Activated effector memory CD4-positive, alpha-beta T cell treated with Interleukin-2 at 50 U/mL for 16 hours (primary cell): Measurements from ENCODE around the gene HS6ST2.

Source experiments
- DNase-seq: peaks from one replicate; pipeline ENCODE4 v3.0.0-alpha.2; 2020

HS6ST2 gene

DNA sequence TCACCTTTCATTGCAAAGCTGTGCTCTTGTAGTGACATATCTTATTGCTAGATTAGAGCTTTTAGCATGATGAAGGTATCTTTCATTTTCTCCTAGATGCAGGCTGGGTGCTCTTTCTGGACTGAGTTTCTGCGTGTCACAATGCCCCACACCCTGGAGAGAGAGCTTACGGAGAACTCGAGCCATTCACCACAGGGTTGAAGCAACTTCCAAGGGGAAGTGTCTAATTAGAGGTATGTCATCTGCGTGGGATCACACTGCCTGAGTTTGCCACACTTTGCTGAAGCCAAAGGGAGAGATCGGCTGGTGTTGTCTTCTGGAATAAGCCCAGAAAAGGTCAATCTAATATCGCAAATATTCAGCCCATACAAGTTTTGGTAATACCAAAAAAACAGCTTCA is 290.3 kb downstream of the HS6ST2 start:
- DNase-seq, result no peak

DNA sequence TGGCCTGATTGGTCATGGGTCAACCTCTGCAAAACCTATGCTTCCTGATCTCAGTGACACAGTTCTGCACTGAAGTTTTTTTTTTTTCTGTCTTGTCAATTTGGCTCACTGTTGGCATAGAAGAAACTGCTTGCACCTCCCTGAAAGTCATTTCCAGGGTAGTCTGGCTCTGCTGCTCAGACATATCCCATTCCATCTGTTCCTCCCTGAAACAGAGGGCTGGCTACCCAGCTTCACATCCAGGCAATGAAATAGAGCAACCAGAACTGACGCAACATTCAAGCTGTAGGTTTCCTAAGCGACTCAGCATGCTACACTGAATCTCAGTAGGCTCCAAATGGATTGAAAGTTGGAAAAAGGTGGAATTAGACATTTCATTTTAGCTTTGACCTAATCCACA is 292.8 kb downstream of the HS6ST2 start:
- DNase-seq, result no peak

GRCh38 chrX:132664273-132664672 is 294.2 kb downstream of the HS6ST2 start:
- no peak for DNase-seq

DNA sequence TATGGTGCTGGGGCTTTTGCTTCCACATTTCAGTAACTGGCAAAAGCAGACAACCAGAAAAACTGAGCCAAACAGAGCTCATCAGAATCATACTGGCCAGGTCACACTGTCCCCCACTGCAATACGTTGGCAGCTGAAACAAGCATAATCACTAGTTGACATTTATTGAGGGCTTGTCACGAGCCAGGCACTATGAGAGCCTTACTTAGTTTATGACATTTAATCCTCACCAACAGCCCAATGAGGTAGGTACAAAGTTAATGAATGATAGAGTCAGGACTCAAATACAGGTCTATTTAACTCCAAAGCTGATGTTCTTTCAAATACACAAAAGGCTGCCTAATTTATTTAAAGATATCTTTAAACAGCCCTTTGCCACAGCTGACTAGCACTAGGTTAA is 295.6 kb downstream of the HS6ST2 start:
- DNase-seq, result no peak

DNA sequence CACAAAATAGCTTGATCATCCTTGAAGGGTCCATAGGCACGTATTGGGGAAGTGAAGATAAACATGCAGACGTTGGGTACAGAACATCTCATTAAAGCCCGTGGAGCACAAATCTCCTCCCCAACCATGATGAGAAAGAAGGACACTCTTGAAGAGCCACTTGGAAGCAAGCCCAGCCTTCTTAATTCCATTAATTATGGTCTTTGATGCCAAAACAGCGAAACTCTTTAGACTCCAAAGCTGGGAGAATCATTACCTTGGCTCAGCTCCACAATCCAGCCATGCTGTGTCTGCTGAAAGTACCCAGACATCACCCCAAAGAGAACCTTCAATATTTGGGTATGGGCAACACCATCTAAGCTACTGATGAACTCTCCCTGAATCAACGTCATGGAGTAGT is 300.6 kb downstream of the HS6ST2 start:
- no peak for DNase-seq

DNA sequence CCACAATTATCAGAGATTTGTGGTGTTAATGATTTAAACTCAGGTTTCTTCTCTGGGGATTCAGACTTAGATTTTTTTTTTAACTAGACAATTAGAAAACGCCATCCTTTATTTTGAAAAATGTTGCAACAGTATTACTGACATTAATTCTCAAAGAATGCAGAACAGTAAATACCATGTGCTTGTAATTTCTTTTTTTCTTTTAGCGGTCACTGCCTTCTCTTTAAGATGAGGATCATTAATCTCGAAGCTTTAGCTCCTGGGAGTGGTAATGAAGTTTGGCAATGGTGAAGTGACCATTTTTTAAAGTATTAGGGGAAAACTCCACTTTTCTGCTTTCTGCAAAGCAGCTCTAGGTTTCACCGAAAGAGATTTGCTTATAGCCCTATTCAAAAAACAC is 305.6 kb downstream of the HS6ST2 start:
- no peak for DNase-seq

DNA sequence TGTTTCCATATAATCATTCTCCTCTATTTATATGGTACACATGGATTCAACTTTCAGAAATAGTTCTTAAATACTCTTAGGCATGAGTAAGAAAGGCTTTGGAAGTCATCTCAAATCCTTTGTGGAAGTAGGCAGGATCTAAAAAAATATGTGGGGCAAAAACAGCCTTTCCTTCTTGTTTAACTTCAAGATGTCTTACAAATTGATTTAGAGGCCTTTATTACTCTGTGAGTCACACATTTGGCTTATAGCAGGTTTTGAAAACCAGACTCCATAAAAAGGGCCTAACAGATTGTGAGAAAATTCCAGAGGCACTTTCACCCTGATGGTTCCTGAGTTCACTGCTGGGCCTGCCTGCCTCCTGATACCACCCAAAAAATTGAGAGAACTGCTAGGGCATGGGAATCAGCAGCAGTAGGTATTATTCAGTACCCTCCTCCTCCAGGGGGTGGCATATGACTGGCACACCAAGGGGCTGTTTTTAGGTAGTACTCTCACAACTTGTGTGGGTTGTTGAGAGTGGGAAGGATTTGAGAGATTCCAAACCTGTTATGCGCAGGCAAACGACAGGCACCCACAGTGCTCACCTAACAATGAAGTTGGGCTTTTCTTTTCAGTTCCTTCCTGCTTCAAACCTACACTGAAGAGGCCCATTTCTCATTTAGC is 306.9 kb downstream of the HS6ST2 start:
- DNase-seq, result no peak

- DNase-seq, result no peak
Observed at GRCh38 chrX:132648895-132649294, 309.5 kb downstream of the HS6ST2 start.

DNA sequence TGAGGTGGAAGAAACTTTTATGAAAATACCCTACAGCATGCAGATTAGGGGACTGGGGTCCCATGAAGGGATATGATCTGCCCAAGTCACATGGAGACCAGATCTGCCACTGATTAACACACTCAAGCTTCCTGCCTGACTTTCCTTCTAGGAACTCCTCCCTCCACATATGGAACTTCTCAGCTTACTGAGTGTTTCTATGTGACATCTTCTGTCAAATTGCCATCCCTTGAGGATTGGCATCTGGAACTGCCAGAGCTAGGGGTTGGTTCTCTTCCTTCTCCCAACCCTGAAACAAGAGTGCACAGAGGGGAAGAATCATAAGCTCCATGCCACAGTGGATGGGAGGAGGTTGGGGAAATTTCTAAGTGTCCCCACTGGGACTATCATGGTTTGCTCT is 319.0 kb downstream of the HS6ST2 start:
- no peak for DNase-seq

GRCh38 chrX:132638313-132638712 is 320.1 kb downstream of the HS6ST2 start:
- DNase-seq, result no peak

DNA sequence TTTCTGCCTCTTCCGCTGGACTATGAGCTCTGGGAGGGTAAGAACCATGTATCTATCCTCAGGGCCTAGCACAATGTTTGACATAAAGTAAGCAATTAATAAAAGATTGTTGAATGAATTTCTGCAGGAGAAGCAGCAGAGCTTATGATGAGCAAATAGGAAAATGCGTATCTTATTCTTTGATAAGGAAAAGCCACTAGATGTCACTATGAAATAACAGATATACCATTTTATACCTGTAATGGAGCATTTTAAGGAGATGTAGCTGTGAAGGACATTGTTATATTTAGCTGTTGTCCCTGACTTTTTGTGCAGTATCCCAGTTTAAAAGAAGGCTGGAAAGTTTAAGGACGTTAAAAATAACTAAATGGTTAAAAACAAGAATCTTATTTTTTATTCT is 322.3 kb downstream of the HS6ST2 start:
- no peak for DNase-seq

DNA sequence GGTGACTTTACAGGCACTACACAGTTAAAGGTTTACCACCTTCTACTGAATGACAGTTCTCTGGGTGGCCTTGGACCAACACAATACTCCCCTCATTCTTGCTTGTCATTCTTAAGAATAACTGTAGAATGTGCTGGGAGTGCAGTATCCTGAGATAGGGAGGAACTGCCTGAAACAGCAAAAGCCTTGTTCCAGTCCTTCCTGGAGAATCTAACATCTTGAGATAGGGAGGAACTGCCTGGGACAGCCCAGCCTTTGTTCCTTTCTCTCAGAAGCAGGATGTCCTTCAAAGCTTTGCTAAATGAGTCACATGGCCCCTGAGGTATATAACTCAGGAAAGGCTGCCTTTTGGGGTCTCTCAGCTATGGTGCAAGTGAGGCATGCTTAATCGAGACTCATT is 323.9 kb downstream of the HS6ST2 start:
- no peak for DNase-seq

DNA sequence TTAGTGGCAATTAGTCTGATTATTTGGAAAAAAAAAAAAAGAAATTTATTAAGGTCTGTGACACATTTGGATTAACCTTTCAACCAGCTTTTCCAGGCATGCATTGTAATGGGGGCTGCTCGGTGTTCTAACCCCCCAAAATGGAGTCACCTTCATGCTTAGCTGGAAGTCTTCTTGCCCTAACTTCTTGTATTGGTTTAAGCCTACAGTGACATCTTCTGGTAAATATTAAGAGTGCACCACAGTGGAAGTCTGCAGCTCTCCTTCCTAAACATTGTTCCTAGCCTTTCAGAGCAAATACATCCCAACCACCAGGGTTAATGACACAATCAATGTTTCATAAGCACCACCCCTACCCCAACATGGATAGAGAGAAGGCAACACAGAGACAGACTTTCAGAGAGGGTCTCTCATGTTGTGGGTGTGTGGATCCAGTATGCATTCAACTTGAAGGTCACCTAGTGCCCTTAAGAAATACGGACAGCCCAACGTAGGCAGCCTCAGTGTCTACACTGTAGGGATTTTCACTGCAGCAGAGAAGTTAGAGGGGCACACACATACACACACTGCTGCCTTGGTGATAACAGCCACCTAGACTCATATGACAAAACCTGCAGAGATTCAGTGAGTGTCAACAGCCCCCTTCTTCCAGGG is 326.7 kb downstream of the HS6ST2 start:
- DNase-seq, result no peak

- no peak for DNase-seq
Observed at GRCh38 chrX:132624466-132624865, 334.0 kb downstream of the HS6ST2 start.

GRCh38 chrX:132623942-132624341 is 334.5 kb downstream of the HS6ST2 start:
- no peak for DNase-seq

GRCh38 chrX:132623300-132623699 is 335.1 kb downstream of the HS6ST2 start:
- DNase-seq, result no peak

GRCh38 chrX:132622130-132622529 is 336.3 kb downstream of the HS6ST2 start:
- DNase-seq, result no peak

DNA sequence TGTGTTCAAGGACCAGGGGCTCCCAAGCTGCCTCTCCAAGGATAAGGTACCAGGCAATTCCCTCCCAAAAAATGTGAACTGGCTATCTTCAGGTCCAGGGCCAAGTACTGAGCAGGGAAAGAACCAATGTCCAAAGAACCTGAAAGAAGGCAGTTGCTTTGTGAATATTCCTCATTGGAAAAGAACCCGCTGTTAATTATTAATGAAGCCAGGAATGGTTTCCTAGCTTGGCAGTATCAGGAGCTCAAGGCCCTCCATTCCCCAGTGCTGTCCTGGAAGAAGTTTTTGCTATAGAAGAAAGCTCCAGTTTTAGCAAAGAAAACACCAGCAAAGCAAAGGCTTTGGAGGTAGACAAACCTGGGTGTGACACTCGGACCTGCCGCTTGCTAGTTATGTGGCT is 339.6 kb downstream of the HS6ST2 start:
- no peak for DNase-seq

GRCh38 chrX:132615391-132616131 is 342.9 kb downstream of the HS6ST2 start:
- no peak for DNase-seq

DNA sequence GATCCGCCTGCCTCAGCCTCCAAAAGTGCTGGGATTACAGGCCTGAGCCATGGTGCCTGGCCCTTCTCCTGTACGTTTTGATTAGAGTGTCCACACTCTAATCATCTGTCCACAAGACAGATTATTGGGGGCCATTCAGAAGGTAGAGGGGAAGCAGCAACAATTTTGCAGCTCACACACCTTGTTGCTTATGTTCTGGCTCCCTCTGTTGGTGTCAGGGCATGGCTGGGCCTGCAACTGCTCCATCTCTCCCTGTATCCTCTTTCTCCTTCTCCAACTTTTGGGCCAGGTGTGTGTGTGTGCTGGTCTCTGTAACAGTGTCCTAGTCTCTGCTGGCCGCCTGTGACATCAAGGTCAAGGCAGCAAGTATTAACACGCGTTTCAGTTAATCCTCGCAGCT is 344.1 kb downstream of the HS6ST2 start:
- DNase-seq, result no peak

- DNase-seq, result no peak
Observed at GRCh38 chrX:132613801-132614200, 344.6 kb downstream of the HS6ST2 start.

- DNase-seq, result peak; percentile 5
Observed at GRCh38 chrX:132612821-132613564, 345.4 kb downstream of the HS6ST2 start.

DNA sequence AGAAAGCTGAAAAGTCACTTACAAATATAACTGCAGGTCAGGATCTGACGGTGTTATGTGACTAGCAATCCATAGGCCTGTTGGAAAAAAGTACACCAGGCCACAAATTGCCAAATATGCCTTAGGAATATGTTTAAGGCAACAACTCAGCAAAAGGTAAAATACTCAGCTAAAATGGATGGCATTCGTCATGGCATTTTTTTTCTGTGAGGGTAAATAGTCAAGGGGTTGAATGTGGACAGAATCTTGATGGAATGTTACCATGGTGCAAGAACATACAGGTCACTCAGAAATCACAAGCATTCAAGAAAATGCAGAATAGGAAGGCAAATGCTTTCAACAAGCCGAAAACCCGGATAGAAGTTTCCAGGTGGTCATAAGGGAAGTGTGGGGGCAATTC is 347.9 kb downstream of the HS6ST2 start:
- DNase-seq, result no peak
